Stimulated activated CD8-positive, alpha-beta memory T cell treated with anti-CD3 and anti-CD28 coated beads, Interleukin-2, amount 100 ng/mL, for 1 hour (primary cell): ENCODE measurements around the gene UBALD2.
A peak's percentile ranks its signal among the peaks of the same experiment; 100 is the strongest.
"Not testable (repeated sequence)": the region's sequence is repeated elsewhere in the genome, so short reads cannot be mapped to it uniquely, and the experiment has no call there.

Experiments
- DNase-seq, 2 donors: peaks; one replicate each; pipeline ENCODE4 v3.0.0-alpha.2; 2020; ENCODE audit warnings: low read depth in 2 of 2

Gene UBALD2

GRCh38 chr17:76277300-76278267 is 12.4 kb downstream of the UBALD2 start:
- DNase-seq: no peak

DNA sequence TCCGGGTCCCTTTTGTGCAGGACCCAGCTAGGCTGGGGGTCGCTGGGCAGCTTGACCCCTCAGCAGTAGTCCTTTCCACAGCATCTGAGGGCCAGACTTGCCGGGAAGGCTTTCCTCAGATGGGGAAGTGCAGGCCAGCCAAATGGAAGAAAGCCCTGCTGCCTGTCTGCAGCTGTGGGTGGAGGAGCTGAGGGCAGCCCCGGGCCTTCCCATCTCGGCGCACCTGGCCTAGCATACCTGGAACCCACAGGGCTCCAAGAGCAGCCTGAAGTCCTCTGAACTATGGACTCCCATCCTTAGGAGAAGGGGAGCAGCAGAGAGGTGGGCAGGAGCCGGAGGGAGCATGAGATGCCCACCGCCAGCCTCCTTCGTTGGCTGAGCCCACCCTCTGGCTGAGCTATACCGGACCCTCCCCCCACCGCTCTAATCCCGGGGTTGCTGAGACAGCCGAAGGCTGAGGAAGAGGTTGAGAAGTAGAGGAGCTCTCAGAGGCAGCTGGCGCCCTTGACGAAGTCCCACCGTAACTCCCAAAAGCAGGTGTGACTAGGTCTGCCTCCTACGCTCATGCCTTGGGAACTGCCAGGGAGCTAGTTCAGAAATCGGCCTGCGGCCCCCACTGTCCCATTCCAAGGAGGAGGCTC is 13.2 kb downstream of the UBALD2 start:
- DNase-seq: no peak

GRCh38 chr17:76278952-76279741 is 14.0 kb downstream of the UBALD2 start:
- DNase-seq: peak; percentile 72 to 79

GRCh38 chr17:76279742-76280287 is 14.7 kb downstream of the UBALD2 start:
- no peak for DNase-seq

DNA sequence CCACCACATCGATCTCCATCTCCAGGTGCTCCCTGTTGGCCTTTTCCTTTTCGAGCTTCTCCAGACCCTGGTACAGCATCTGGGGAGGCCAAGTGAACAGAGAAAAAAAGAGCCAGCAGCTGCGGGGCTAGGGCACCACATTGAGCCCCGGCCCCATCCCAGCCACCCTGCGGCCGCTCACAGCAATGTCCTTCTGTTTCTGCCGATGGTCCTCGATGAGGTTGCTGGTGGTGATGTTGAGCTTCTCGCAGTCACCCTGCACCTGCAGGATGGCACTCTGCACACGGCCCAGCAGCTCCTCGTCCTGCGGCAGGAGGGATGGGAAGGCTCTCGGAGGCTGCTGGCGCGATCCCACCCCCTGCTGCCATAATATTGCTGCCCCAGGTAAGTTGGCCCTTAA is 15.5 kb downstream of the UBALD2 start:
- no peak for DNase-seq

DNA sequence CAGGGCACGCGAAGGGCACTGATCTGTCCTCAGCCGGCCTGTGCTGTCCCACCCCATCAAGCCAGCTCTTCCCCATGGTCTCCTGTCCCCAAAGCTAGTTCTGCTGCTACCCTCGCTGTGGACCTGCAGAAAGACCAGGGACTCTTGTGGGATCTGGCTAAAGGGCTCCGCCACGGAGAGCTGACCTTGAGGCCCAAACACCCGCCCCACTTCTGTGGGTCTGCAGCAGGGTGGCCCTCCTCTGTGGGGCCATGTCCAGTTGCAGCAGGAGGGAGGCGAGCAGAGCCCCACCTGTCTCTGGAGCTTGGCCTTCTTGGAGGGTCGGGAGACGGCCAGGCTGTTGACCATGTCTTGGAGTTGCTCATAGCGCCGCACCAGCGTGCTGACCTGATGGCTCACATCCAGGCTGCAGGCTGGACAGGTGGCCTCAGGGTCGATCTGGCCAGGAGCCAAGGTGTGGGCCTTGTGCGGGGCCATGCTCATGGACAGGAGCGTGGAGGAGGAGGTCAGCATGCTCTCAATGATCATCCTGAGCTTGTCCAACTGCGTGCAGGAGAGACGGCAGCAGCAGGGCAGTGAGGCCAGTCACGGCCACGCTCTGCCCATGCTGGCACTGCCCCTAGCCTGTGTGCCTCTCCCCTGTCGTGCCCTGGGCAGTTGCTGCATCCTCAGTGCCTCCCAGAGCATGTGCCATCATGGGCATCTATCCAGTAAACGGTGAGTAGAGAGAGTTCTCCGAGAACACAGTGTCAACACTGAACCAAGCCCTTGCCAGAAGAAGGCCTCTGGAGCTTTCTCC is 16.6 kb downstream of the UBALD2 start:
- DNase-seq: no peak

DNA sequence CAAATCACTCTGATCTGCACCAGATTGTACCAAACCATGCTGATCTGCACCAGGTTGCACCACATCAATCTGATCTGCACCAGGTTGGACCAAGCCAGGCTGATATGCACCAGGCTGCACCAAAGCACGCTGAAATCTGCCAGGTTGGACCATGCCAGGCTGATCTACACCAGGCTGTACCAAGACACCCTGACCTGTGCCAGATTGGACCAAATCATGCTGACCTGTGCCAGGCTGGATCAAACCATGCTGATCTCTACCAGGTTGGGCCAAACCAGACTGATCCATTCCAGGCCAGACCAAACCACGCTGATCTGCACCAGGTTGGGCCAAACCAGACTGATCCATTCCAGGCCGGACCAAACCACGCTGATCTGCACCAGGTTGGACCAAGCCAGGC is 27.4 kb downstream of the UBALD2 start:
- DNase-seq: no peak

- no peak for DNase-seq
These were observed 28.0 kb downstream of the UBALD2 start for GRCh38 chr17:76293106-76293505.

- no peak for DNase-seq
These were observed 31.0 kb downstream of the UBALD2 start for GRCh38 chr17:76296186-76296585.

GRCh38 chr17:76296889-76297288 is 31.7 kb downstream of the UBALD2 start:
- no peak for DNase-seq

GRCh38 chr17:76297436-76297835 is 32.3 kb downstream of the UBALD2 start:
- no peak for DNase-seq

- no peak for DNase-seq
These were observed 39.3 kb downstream of the UBALD2 start for GRCh38 chr17:76304226-76305134.

DNA sequence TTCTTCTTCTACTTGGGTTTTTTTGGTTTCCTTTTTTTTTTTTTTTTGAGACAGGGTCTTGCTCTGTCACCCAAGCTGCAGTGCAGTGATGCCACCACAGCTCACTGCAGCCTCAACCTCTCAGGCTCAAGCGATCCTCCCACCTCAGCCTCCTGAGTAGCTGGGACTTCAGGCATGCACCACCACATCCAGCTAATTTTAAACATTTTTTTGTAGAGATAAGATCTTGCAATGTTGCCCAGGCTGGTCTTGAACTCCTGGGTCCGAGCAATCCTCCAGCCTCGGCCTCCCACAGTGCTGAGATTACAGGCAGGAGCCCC is 39.9 kb downstream of the UBALD2 start:
- not testable (repeated sequence) for DNase-seq

DNA sequence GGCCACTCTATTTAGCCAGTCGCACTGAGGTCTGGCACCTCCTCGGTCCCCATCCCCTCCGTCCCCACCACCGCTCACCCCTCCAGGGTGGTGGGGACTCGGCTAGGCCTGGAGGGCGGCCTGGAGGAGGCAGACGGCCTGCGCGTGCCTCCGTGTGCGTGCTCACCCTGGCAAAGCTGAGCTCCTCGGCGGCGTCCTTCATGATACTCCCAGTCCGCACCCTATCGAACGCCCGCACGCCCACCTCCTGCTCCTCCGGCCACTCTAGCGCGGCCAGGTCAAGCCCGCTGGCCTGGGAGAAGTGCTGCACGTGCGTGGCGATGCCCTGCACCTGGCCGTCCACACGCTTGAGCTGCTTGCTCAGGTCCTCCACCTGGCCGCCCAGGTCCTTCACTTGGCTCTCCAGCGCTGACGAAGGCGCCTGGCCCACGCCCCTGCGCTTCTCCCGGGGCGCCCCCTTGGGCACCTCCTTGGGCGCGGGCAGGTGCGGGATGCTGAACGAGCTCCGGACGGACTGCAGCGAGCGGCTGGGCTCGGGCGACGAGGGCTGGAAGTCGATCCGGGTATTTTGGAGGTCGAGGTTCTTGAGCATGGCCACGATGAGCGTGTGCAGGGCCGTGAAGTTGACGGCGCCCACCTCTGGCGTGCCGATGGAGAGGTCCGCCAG is 42.3 kb downstream of the UBALD2 start:
- no peak for DNase-seq

DNA sequence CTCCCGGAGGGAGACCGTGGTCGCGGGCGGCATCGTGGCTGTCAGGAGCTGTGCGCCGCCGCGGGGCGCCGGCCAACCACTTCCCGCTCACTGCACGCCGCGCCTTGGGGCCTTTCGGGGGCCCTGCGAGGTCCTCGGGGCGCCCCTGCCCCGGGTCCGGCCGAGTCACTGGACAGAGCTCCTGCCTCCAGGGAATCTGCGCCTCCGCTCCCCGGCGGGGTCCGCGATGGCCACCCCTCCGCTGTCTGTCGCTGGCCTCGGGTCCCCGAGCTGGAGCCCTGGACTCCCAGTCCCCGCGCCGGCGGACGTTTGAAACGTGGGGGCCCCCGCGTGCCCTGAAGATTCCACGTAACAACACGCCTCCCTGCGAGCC is 42.8 kb downstream of the UBALD2 start, which contains the start of gene QRICH2:
Gene QRICH2 (minus strand): TSS at position 311 of the 373 bp plus-strand sequence. CDS start 278 bp downstream, at position 33.
- DNase-seq: no peak

- no peak for DNase-seq
These were observed 44.3 kb downstream of the UBALD2 start for GRCh38 chr17:76309461-76309860.

- no peak for DNase-seq
These were observed 47.6 kb downstream of the UBALD2 start for GRCh38 chr17:76312735-76313134.

- no peak for DNase-seq
These were observed 49.5 kb downstream of the UBALD2 start for GRCh38 chr17:76314392-76315227.

- no peak for DNase-seq
These were observed 52.4 kb downstream of the UBALD2 start for GRCh38 chr17:76317535-76317934.
